B cell (primary cell): ENCODE data around the gene MRPL4. TPM values are rescaled to one million over a fixed set of nuclear protein-coding genes. Genes with fewer than 3 reads are reported as not detected.

Experiments
- ATAC-seq: fragments of 200-7000 bp; cut with Tn5 transposase; one replicate; pipeline ENCODE4 v1.10.0; 2021; ENCODE audit warnings: low read depth, mild to moderate bottlenecking, moderate number of reproducible peaks, moderate library complexity
- CTCF ChIA-PET: fragments of 350-600 bp; sonication (Branson Sonifier 250); formaldehyde crosslinking; loops from one replicate; lab custom pipeline; 2021; ENCODE audit warnings: antibody characterized with exemption, inconsistent platforms; lab: Charles Lee
- POLR2A ChIA-PET: fragments of 350-600 bp; sonication (Branson Sonifier 250); formaldehyde crosslinking; loops from one replicate; lab custom pipeline; 2021; ENCODE audit warnings: antibody characterized with exemption; lab: Charles Lee
- DNase-seq: peaks from one replicate; pipeline ENCODE4 v3.0.0; 2013
- H2AFZ ChIP-seq: 2 replicates; pipeline ENCODE4 v1.6.1; 2012; ENCODE audit warnings: mild to moderate bottlenecking, low read depth, low read length; ENCODE audit not compliant: insufficient read depth, poor library complexity, severe bottlenecking
- H3K27ac ChIP-seq, 2 donors: 1 replicate in 1 of 2; 2 replicates in 1 of 2; pipeline ENCODE4 v1.5.1; 2012 to 2013; ENCODE audit warnings: low read length in 2 of 2, mild to moderate bottlenecking in 2 of 2, moderate library complexity in 1 of 2
- H3K27me3 ChIP-seq, 4 experiments: fragments of 200-600 bp in 1 of 4; sonication (generic) in 1 of 4; replicated peaks in 1 of 4; 1 replicate in 2 of 4; 2 replicates in 2 of 4; pipeline versions ENCODE4 v1.6.1 to v1.7.0; 2013 to 2016; ENCODE audit warnings: low read length in 3 of 4, mild to moderate bottlenecking in 2 of 4, mixed read lengths in 1 of 4, moderate library complexity in 1 of 4; ENCODE audit not compliant: insufficient read depth in 4 of 4, control insufficient read depth in 3 of 4; ENCODE audit errors: control extremely low read depth in 1 of 4
- H3K36me3 ChIP-seq, 2 experiments: replicated peaks in 1 of 2; 1 replicate in 1 of 2; 2 replicates in 1 of 2; pipeline versions ENCODE4 v1.6.1 to v1.7.1; 2013; ENCODE audit warnings: low read length in 1 of 2; ENCODE audit not compliant: insufficient read depth in 2 of 2, control insufficient read depth in 1 of 2; ENCODE audit errors: control extremely low read depth in 1 of 2, extremely low read depth in 1 of 2
- H3K4me1 ChIP-seq, 2 donors: fragments of 200-600 bp in 1 of 2; sonication (generic) in 1 of 2; 1 replicate in 1 of 2; 2 replicates in 1 of 2; pipeline versions ENCODE4 v1.5.1 to v1.6.1; 2013 to 2017; ENCODE audit warnings: low read length in 2 of 2; ENCODE audit not compliant: control insufficient read depth in 2 of 2, insufficient read depth in 2 of 2
- H3K4me2 ChIP-seq: replicated peaks from 2 replicates; pipeline ENCODE3; 2012; ENCODE audit warnings: mild to moderate bottlenecking, low read depth, low read length; ENCODE audit not compliant: poor library complexity, severe bottlenecking
- H3K4me3 ChIP-seq, 5 experiments: fragments of 200-600 bp in 1 of 5; sonication (generic) in 1 of 5; 1 replicate in 3 of 5; 2 replicates in 2 of 5; pipeline versions ENCODE4 v1.5.1 to v1.7.0; 2011 to 2016; ENCODE audit warnings: low read length in 4 of 5, mild to moderate bottlenecking in 4 of 5, low read depth in 2 of 5, control low read depth in 1 of 5, moderate library complexity in 1 of 5; ENCODE audit not compliant: insufficient read depth in 1 of 5; ENCODE audit errors: control extremely low read depth in 1 of 5, extremely low read depth in 1 of 5
- H3K79me2 ChIP-seq: fragments of 200-600 bp; sonication (generic); one replicate; pipeline ENCODE4 v1.6.0; 2016; ENCODE audit warnings: low read length; ENCODE audit not compliant: control insufficient read depth, insufficient read depth
- H3K9ac ChIP-seq: fragments of 200-600 bp; sonication (generic); 2 replicates; pipeline ENCODE4 v1.6.1; 2017; ENCODE audit warnings: mild to moderate bottlenecking, low read length, moderate library complexity
- H3K9me3 ChIP-seq, 3 donors: one replicate each; pipeline versions ENCODE4 v1.6.1 to v1.7.1; 2013; ENCODE audit warnings: low read length in 2 of 3; ENCODE audit not compliant: control insufficient read depth in 2 of 3, insufficient read depth in 1 of 3; ENCODE audit errors: control extremely low read depth in 1 of 3
- H4K20me1 ChIP-seq: 2 replicates; pipeline ENCODE4 v1.6.0; 2012; ENCODE audit warnings: mild to moderate bottlenecking, low read length; ENCODE audit not compliant: insufficient read depth, control insufficient read depth, poor library complexity, severe bottlenecking
- H3K27ac Mint-ChIP-seq: one replicate; pipeline ENCODE4 v1.8.0; 2021; ENCODE audit warnings: mixed read lengths
- H3K27me3 Mint-ChIP-seq: one replicate; pipeline ENCODE4 v1.8.0; 2021; ENCODE audit warnings: mixed read lengths
- H3K4me1 Mint-ChIP-seq: one replicate; pipeline ENCODE4 v1.8.0; 2021; ENCODE audit warnings: mixed read lengths
- H3K4me3 Mint-ChIP-seq: one replicate; pipeline ENCODE4 v1.8.0; 2021; ENCODE audit warnings: mixed read lengths
- H3K9me3 Mint-ChIP-seq: one replicate; pipeline ENCODE4 v1.8.0; 2022; ENCODE audit warnings: mixed read lengths; ENCODE audit not compliant: insufficient read depth
- CTCF ChIP-seq: fragments of 200-600 bp; IDR thresholded peaks from one replicate; pipeline ENCODE4 v1.8.0; 2022; ENCODE audit warnings: antibody characterized with exemption, mild to moderate bottlenecking
- EZH2 ChIP-seq: IDR thresholded peaks from 2 replicates; pipeline ENCODE4 v1.6.1; 2012; ENCODE audit warnings: borderline replicate concordance, low read depth, mild to moderate bottlenecking, moderate library complexity, low read length; ENCODE audit not compliant: insufficient read depth, poor library complexity, severe bottlenecking
- WGBS: methylation state at CpG from one replicate; pipeline ENCODE4 v1.1.5; 2013; ENCODE audit warnings: missing lambda C conversion rate; ENCODE audit not compliant: insufficient coverage; 5-methylcytosine and 5-hydroxymethylcytosine counted together
- intact Hi-C: fragments of 100-400 bp; cut with micrococcal nuclease; formaldehyde crosslinking; loops from one replicate; pipeline ENCODE4 v1.10.0; 2022
- polyA plus RNA-seq: library from polyadenylated mRNA; depleted of rRNA; stranded (reverse); fragments of >200 nt; gene quantifications from 2 replicates; pipeline ENCODE4 v1.2.3, GENCODE V29; 2012
- total RNA-seq, 2 donors: library from RNA; stranded (reverse); fragments of 120-200 nt in 1 of 2; gene quantifications; 1 replicate in 1 of 2; 2 replicates in 1 of 2; pipeline versions ENCODE4 v1.2.3 to v1.2.4, GENCODE V29; 2013 to 2022

The MRPL4 gene
- total and polyA plus RNA-seq, 2 donors (not counting 1 experiment from before 2014, with no cell fraction given) = 39.8 to 81.1 TPM

- ChIA-PET POLR2A (interaction anchor here (0.6 to 5.4 kb wide), 3 partner anchors 9 to 62 kb away, joined by 3 to 27 read pairs (median 3); partner anchors contain the start of gene ICAM1), CTCF (interaction anchor here (0.9 to 8.5 kb wide), 6 partner anchors 15 to 127 kb away, joined by 3 to 116 read pairs (median 8); partner anchors contain the start of genes ICAM1 and TYK2)
- H3K9me3 Mint-ChIP-seq = no peaks in the 10 kb centered on the region
- Histone ChIP-seq H3K79me2 (no peaks in the 10 kb centered on the region), H3K4me1 (peaks cover 61% of the 10 kb centered on the region in 2 donors), H3K9ac (peak within 1 kb of the TSS; percentile 9), H3K36me3 (peaks cover 2 to 33% of the 10 kb centered on the region in 2 experiments), H3K9me3 (peaks cover 0 to 36% (median 0%) of the 10 kb centered on the region in 3 donors), H3K27me3 (peaks cover 0 to 53% (median 33%) of the 10 kb centered on the region in 4 experiments), H3K4me3 (peak within 1 kb of the TSS in 3 of 5 experiments; percentile 18 to 23 (median 19)), H4K20me1 (peaks cover 16% of the 10 kb centered on the region), H2AFZ (peak within 1 kb of the TSS; percentile 32), H3K4me2 (peak within 1 kb of the TSS; percentile 96), H3K27ac (no peak within 1 kb of the TSS)
- peak; percentile 66 for DNase-seq
- WGBS = 5% methylated on average over 59 of the region's 59 CpGs
- peak within 1 kb of the TSS; percentile 77 for H3K4me3 Mint-ChIP-seq
- peak within 1 kb of the TSS; percentile 71 for H3K27ac Mint-ChIP-seq
- TF ChIP-seq EZH2 (no peak), CTCF (no peak)
- no peak for ATAC-seq
- peaks cover 22% of the 10 kb centered on the region for H3K27me3 Mint-ChIP-seq
- peaks cover 58% of the 10 kb centered on the region for H3K4me1 Mint-ChIP-seq
- intact Hi-C loops = loop anchor here (2.0 kb wide), 1 partner anchor 16 kb away; the partner anchor contains the start of gene ICAM1
These were observed 35.1 kb downstream of the MRPL4 start, which contains the start of gene ICAM4 for GRCh38 chr19:10286803-10287737. Gene ICAM4, plus strand, starts transcription at chr19:10286955. Its CDS starts 58 bp downstream, at chr19:10287013.
